ENCODE results near the gene DDTL.
A peak's percentile ranks its signal among the peaks of the same experiment; 100 is the strongest.
"Not testable (repeated sequence)": the region's sequence is repeated elsewhere in the genome, so short reads cannot be mapped to it uniquely, and the experiment has no call there.

DDTL gene

GRCh38 chr22:23952794-23953405, 13.8 kb upstream of the DDTL start:
- H3K4me3 ChIP-seq (ENCODE audit: low read depth, low read length); DNase-seq (ENCODE audit: low read depth, low spot score); in situ Hi-C loops (cut with HindIII; ENCODE audit: low sequenced_read_pairs): not testable (repeated sequence)

GRCh38 chr22:23953485-23953884, 13.2 kb upstream of the DDTL start:
- DNase-seq (ENCODE audit: low read depth, low spot score); H3K4me3 ChIP-seq (ENCODE audit: low read depth, low read length); in situ Hi-C loops (cut with HindIII; ENCODE audit: low sequenced_read_pairs): not testable (repeated sequence)

- H3K4me3 ChIP-seq (ENCODE audit: low read depth, low read length); DNase-seq (ENCODE audit: low read depth, low spot score); in situ Hi-C loops (cut with HindIII; ENCODE audit: low sequenced_read_pairs): not testable (repeated sequence)
Measured at GRCh38 chr22:23954193-23954990, 12.3 kb upstream of the DDTL start.

GRCh38 chr22:23954991-23955305, 11.7 kb upstream of the DDTL start:
- in situ Hi-C loops (cut with HindIII; ENCODE audit: low sequenced_read_pairs); H3K4me3 ChIP-seq (ENCODE audit: low read depth, low read length); DNase-seq (ENCODE audit: low read depth, low spot score): not testable (repeated sequence)

- H3K4me3 ChIP-seq (ENCODE audit: low read depth, low read length); DNase-seq (ENCODE audit: low read depth, low spot score); in situ Hi-C loops (cut with HindIII; ENCODE audit: low sequenced_read_pairs): not testable (repeated sequence)
Measured at GRCh38 chr22:23955886-23956285, 10.8 kb upstream of the DDTL start.

GRCh38 chr22:23956301-23956900, 10.3 kb upstream of the DDTL start:
- DNase-seq (ENCODE audit: low read depth, low spot score) = peak; percentile 59
- H3K4me3 ChIP-seq (ENCODE audit: low read depth, low read length) = not testable (repeated sequence)
- peak; percentile 86 for TF ChIP-seq CTCF (IDR thresholded peaks at IDR 0.05; ENCODE audit: low read depth, low read length)

GRCh38 chr22:23961084-23961771, 5.5 kb upstream of the DDTL start, which contains the start of gene GSTT2B:
TSS of gene GSTT2B (minus strand) at chr22:23961195. CDS start at chr22:23961131, 64 bp downstream.
- in situ Hi-C loops (cut with HindIII; ENCODE audit: low sequenced_read_pairs); DNase-seq (ENCODE audit: low read depth, low spot score); H3K4me3 ChIP-seq (ENCODE audit: low read depth, low read length): not testable (repeated sequence)

More at GRCh38 chr22:23956301-23956900, 10.3 kb upstream of the DDTL start:
- in situ Hi-C loops (cut with HindIII; ENCODE audit: low sequenced_read_pairs) = not testable (repeated sequence)

GRCh38 chr22:23966094-23966493, 594 bp upstream of the DDTL start:
- DNase-seq (ENCODE audit: low read depth, low spot score); in situ Hi-C loops (cut with HindIII; ENCODE audit: low sequenced_read_pairs); H3K4me3 ChIP-seq (ENCODE audit: low read depth, low read length): not testable (repeated sequence)

GRCh38 chr22:23969071-23969470, 2.4 kb downstream of the DDTL start:
- TF ChIP-seq CTCF (IDR thresholded peaks at IDR 0.05; ENCODE audit: low read depth, low read length) = no peak
- no peak overlapping the region for H3K4me3 ChIP-seq (ENCODE audit: low read depth, low read length)
- in situ Hi-C loops (cut with HindIII; ENCODE audit: low sequenced_read_pairs) = no loop called here
- DNase-seq (ENCODE audit: low read depth, low spot score) = no peak

- H3K4me3 ChIP-seq (ENCODE audit: low read depth, low read length) = no peak overlapping the region
- in situ Hi-C loops (cut with HindIII; ENCODE audit: low sequenced_read_pairs) = no loop called here
- TF ChIP-seq CTCF (IDR thresholded peaks at IDR 0.05; ENCODE audit: low read depth, low read length) = no peak
- DNase-seq (ENCODE audit: low read depth, low spot score) = no peak
Measured at GRCh38 chr22:23970201-23970641, 3.5 kb downstream of the DDTL start.

All from astrocyte of the spinal cord (primary cell).